ENCODE results near the gene GSDMA.
A peak's percentile ranks its signal among the peaks of the same experiment; 100 is the strongest.
"Not testable (repeated sequence)": the region's sequence is repeated elsewhere in the genome, so short reads cannot be mapped to it uniquely, and the experiment has no call there.

GSDMA gene

GRCh38 chr17:39980351-39981206, 17.8 kb downstream of the GSDMA start, which contains the start of gene PSMD3:
Gene PSMD3, plus strand, starts transcription at chr17:39980807. Its CDS starts 164 bp downstream, at chr17:39980971.
- DNase-seq (ENCODE audit: low spot score in 2 of 2): peak; percentile 98 to 99
- peaks cover 16% of the 10 kb centered on the region for H3K4me1 ChIP-seq
- H3K9me3 ChIP-seq: no peaks in the 10 kb centered on the region
- in situ Hi-C loops (cut with MboI; ENCODE audit: low sequenced_read_pairs): no loop called here
- H3K4me3 ChIP-seq: peak within 1 kb of the TSS; percentile 94
- peaks cover 24% of the 10 kb centered on the region for H3K36me3 ChIP-seq (replicated peaks)
- peaks cover 3% of the 10 kb centered on the region; the same call in 1 of the 2 replicates for H3K27me3 ChIP-seq (ENCODE audit: low read depth)

DNA sequence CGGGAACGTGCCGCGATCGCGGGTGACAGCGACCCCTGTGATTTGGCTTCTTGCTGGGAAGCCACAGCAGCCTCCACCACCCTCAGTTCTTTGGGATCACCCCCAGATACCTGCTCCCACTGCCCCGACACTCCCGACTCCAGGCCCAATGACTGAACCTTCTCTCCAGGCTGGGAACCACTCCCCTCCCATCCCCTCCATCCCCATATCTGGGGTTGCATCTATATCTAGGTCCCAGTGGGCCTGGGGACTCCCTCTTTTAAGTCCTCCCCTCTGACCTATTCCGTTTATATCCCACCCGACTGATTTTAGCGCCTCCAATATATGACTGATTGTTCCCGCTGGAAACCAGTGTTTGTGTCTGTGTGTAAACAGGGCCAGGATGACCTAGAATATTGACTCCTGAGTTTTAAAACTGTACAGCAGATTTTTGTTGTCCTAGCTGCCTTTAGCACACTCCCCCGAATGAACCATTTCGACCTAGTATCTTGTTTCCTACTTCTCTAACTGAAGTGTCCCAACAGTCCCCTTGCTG, 18.5 kb downstream of the GSDMA start:
- Histone ChIP-seq H3K9me3 (no peaks in the 10 kb centered on the region), H3K36me3 (replicated peaks) (peaks cover 31% of the 10 kb centered on the region), H3K4me1 (peaks cover 16% of the 10 kb centered on the region), H3K4me3 (peak overlapping the region; percentile 94), H3K27me3 (ENCODE audit: low read depth) (peaks cover 3% of the 10 kb centered on the region; the same call in 1 of the 2 replicates)
- in situ Hi-C loops (cut with MboI; ENCODE audit: low sequenced_read_pairs): no loop called here
- no peak for DNase-seq (ENCODE audit: low spot score in 2 of 2)

DNA sequence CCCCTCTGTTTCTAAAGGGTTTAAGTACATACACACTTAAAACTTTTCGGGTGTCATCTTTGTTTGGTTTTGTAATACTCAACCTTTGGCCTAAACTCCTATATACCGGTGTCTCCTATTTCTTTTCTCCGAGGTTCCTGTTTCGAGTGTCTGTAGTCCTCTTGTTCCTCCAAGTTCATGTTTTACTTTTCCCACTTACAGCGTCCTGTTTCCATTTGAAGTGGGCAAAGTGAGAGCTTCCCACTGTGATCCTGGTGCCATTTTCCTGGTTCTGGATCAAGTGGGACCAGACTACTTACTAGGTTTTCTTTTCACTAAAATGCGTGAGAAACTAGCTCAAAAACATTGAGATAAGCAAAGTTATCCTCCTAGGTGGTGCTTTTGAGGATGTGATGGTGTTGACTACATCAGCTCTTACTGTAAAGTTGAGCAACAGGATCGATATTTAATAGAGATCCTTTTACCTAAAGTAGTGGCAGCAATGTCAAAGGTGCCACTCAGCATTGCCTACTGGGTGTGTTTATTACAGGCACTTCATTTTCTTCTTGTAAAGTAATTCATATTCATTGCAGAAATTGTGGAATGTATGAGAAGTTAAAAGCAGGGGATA, 19.1 kb downstream of the GSDMA start:
- no peak for DNase-seq (ENCODE audit: low spot score in 2 of 2)
- H3K4me3 ChIP-seq: peak overlapping the region; percentile 94
- in situ Hi-C loops (cut with MboI; ENCODE audit: low sequenced_read_pairs): no loop called here

GRCh38 chr17:39988206-39988810, 25.5 kb downstream of the GSDMA start:
- no peak for DNase-seq (ENCODE audit: low spot score in 2 of 2)
- Histone ChIP-seq H3K9me3 (no peaks in the 10 kb centered on the region), H3K4me1 (no peaks in the 10 kb centered on the region), H3K36me3 (replicated peaks) (peaks cover 95% of the 10 kb centered on the region), H3K4me3 (no peak overlapping the region), H3K27me3 (ENCODE audit: low read depth) (no peaks in the 10 kb centered on the region)
- in situ Hi-C loops (cut with MboI; ENCODE audit: low sequenced_read_pairs): no loop called here

More for the DNA sequence above, 19.1 kb downstream of the GSDMA start:
- Histone ChIP-seq H3K27me3 (ENCODE audit: low read depth) (peaks cover under 1% of the 10 kb centered on the region; the same call in 1 of the 2 replicates), H3K36me3 (replicated peaks) (peaks cover 37% of the 10 kb centered on the region), H3K4me1 (peaks cover 16% of the 10 kb centered on the region), H3K9me3 (no peaks in the 10 kb centered on the region)

- no peak for DNase-seq (ENCODE audit: low spot score in 2 of 2)
- no peaks in the 10 kb centered on the region for H3K4me1 ChIP-seq
- no peaks in the 10 kb centered on the region for H3K27me3 ChIP-seq (ENCODE audit: low read depth)
- H3K36me3 ChIP-seq (replicated peaks): peaks cover 82% of the 10 kb centered on the region
- no peak overlapping the region for H3K4me3 ChIP-seq
- in situ Hi-C loops (cut with MboI; ENCODE audit: low sequenced_read_pairs): no loop called here
- H3K9me3 ChIP-seq: no peaks in the 10 kb centered on the region
Measured at GRCh38 chr17:39994448-39994847, 31.6 kb downstream of the GSDMA start.

- no peaks in the 10 kb centered on the region for H3K4me1 ChIP-seq
- in situ Hi-C loops (cut with MboI; ENCODE audit: low sequenced_read_pairs): no loop called here
- no peak overlapping the region for H3K4me3 ChIP-seq
- no peaks in the 10 kb centered on the region for H3K9me3 ChIP-seq
- no peaks in the 10 kb centered on the region for H3K27me3 ChIP-seq (ENCODE audit: low read depth)
- no peak for DNase-seq (ENCODE audit: low spot score in 2 of 2)
- H3K36me3 ChIP-seq (replicated peaks): peaks cover 72% of the 10 kb centered on the region
Measured at GRCh38 chr17:39995438-39995837, 32.6 kb downstream of the GSDMA start.

GRCh38 chr17:39996162-39996561, 33.4 kb downstream of the GSDMA start:
- Histone ChIP-seq H3K9me3 (no peaks in the 10 kb centered on the region), H3K4me3 (no peak overlapping the region), H3K4me1 (no peaks in the 10 kb centered on the region), H3K27me3 (ENCODE audit: low read depth) (no peaks in the 10 kb centered on the region), H3K36me3 (replicated peaks) (peaks cover 65% of the 10 kb centered on the region)
- in situ Hi-C loops (cut with MboI; ENCODE audit: low sequenced_read_pairs): no loop called here
- no peak for DNase-seq (ENCODE audit: low spot score in 2 of 2)

- no peaks in the 10 kb centered on the region for H3K9me3 ChIP-seq
- no peak overlapping the region for H3K4me3 ChIP-seq
- in situ Hi-C loops (cut with MboI; ENCODE audit: low sequenced_read_pairs): no loop called here
- no peaks in the 10 kb centered on the region for H3K27me3 ChIP-seq (ENCODE audit: low read depth)
- DNase-seq (ENCODE audit: low spot score in 2 of 2): no peak
- no peaks in the 10 kb centered on the region for H3K4me1 ChIP-seq
- H3K36me3 ChIP-seq (replicated peaks): peaks cover 58% of the 10 kb centered on the region
Measured at GRCh38 chr17:39996800-39997199, 34.0 kb downstream of the GSDMA start.

- in situ Hi-C loops (cut with MboI; ENCODE audit: low sequenced_read_pairs): no loop called here
- H3K27me3 ChIP-seq (ENCODE audit: low read depth): no peaks in the 10 kb centered on the region
- no peak overlapping the region for H3K4me3 ChIP-seq
- H3K4me1 ChIP-seq: no peaks in the 10 kb centered on the region
- no peak for DNase-seq (ENCODE audit: low spot score in 2 of 2)
- H3K9me3 ChIP-seq: no peaks in the 10 kb centered on the region
- peaks cover 51% of the 10 kb centered on the region for H3K36me3 ChIP-seq (replicated peaks)
Measured at GRCh38 chr17:39997543-39997942, 34.7 kb downstream of the GSDMA start.

GRCh38 chr17:39999067-39999466, 36.3 kb downstream of the GSDMA start:
- in situ Hi-C loops (cut with MboI; ENCODE audit: low sequenced_read_pairs): no loop called here
- no peaks in the 10 kb centered on the region for H3K4me1 ChIP-seq
- no peak for DNase-seq (ENCODE audit: low spot score in 2 of 2)
- H3K4me3 ChIP-seq: no peak overlapping the region
- H3K9me3 ChIP-seq: no peaks in the 10 kb centered on the region
- H3K36me3 ChIP-seq (replicated peaks): peaks cover 36% of the 10 kb centered on the region
- no peaks in the 10 kb centered on the region for H3K27me3 ChIP-seq (ENCODE audit: low read depth)

- DNase-seq (ENCODE audit: low spot score in 2 of 2): no peak
- in situ Hi-C loops (cut with MboI; ENCODE audit: low sequenced_read_pairs): no loop called here
- H3K36me3 ChIP-seq (replicated peaks): peaks cover 25% of the 10 kb centered on the region
- no peaks in the 10 kb centered on the region for H3K27me3 ChIP-seq (ENCODE audit: low read depth)
- H3K9me3 ChIP-seq: no peaks in the 10 kb centered on the region
- H3K4me1 ChIP-seq: no peaks in the 10 kb centered on the region
- H3K4me3 ChIP-seq: no peak overlapping the region
Measured at GRCh38 chr17:40000161-40000560, 37.4 kb downstream of the GSDMA start.

DNA sequence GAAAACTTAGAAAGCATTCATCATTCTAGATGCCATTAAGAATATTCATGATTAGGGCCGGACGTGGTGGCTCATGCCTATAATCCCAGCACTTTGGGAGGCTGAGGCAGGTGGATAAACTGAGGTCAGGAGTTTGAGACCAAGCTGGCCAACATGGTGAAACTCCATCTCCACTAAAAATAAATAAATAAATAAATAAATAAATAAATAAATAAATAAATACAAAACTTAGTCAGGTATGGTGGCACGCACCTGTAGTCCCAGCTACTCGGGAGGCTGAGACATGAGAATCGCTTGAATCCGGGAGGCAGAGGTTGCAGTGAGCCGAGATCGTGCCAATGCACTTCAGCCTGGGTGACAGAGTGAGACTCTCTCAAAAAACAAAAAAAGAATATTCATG, 38.5 kb downstream of the GSDMA start:
- H3K36me3 ChIP-seq (replicated peaks): peaks cover 13% of the 10 kb centered on the region
- H3K27me3 ChIP-seq (ENCODE audit: low read depth); DNase-seq (ENCODE audit: low spot score in 2 of 2); in situ Hi-C loops (cut with MboI; ENCODE audit: low sequenced_read_pairs); H3K9me3 ChIP-seq; H3K4me1 ChIP-seq; H3K4me3 ChIP-seq: not testable (repeated sequence)

DNA sequence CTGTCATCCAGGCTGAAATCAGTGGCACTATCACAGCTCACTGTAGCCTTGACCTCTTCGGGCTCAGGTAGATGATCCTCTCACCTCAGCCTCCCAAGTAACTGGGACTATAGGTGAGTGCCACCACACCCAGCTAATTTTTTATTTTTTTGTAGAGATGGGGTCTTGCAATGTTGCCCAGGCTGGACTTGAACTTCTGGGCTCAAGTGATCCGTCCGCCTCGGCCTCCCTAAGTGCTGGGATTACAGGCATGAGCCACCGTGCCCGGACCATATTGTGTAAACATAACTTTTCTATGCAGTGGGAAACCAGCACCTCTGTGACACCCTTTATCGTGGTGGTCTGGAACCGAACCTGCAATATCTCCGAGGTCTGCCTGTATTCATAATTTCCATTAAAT, 41.3 kb downstream of the GSDMA start:
- in situ Hi-C loops (cut with MboI; ENCODE audit: low sequenced_read_pairs): no loop called here
- no peak for DNase-seq (ENCODE audit: low spot score in 2 of 2)
- H3K27me3 ChIP-seq (ENCODE audit: low read depth): no peaks in the 10 kb centered on the region
- H3K36me3 ChIP-seq (replicated peaks): no peaks in the 10 kb centered on the region
- H3K4me3 ChIP-seq: no peak overlapping the region
- H3K9me3 ChIP-seq: no peaks in the 10 kb centered on the region
- H3K4me1 ChIP-seq: no peaks in the 10 kb centered on the region

- H3K4me1 ChIP-seq: no peaks in the 10 kb centered on the region
- in situ Hi-C loops (cut with MboI; ENCODE audit: low sequenced_read_pairs): no loop called here
- H3K36me3 ChIP-seq (replicated peaks): no peaks in the 10 kb centered on the region
- no peaks in the 10 kb centered on the region for H3K27me3 ChIP-seq (ENCODE audit: low read depth)
- no peak for DNase-seq (ENCODE audit: low spot score in 2 of 2)
- no peaks in the 10 kb centered on the region for H3K9me3 ChIP-seq
- H3K4me3 ChIP-seq: no peak overlapping the region
Measured at GRCh38 chr17:40004712-40005111, 41.9 kb downstream of the GSDMA start.

Data from HAP-1 (cell line).